ENCODE results near the gene FBXW8. TPM values are rescaled to one million over a fixed set of nuclear protein-coding genes. Genes with fewer than 3 reads are reported as not detected.
A peak's percentile ranks its signal among the peaks of the same experiment; 100 is the strongest.

Gene FBXW8
- total and polyA plus RNA-seq, 2 donors: 8.6 to 15.6 TPM

DNA sequence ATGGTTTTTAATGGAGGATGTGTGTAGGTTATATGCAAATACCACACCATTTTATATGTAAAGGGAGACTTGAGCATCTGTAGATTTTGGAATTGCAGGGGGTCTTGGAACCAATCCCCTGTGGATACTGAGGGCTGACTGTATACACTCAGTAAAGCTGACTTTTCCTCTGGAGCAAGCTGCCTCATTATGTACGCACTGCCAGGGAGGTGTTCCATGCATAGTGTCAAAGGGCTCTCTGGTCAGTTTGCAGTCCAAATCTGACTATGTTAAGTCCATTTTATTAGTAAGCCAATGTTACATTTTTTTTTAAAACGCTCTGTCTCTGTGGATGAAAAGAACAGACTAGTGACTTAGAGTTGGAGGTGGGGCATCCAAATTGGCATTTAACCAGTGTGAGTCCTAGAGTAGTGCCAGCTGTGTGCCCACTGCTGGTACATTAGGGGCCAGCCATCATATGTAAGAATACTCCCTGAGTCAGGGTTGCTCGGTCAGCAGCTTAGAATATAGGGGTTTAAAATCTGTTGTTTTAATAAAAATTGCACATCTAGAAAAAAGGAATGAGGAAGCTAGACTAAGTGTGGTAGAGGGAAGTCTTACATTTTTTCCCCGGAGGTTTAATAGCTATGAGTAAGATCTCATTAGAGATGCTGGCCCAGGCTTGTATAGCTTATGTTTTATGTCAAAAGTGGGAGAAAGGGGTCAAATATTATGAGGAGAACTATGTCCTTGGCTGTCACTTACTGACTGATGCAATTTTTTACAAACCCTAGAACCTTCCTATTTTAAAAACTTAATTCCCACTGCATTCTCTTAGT is 101.4 kb downstream of the FBXW8 start:
- Histone ChIP-seq H3K4me1 (ENCODE audit: insufficient read depth) (no peaks in the 10 kb centered on the region), H3K36me3 (ENCODE audit: insufficient read depth) (no peaks in the 10 kb centered on the region), H3K27ac (ENCODE audit: low read depth) (no peak overlapping the region), H3K4me3 (ENCODE audit: low read depth, low read length) (no peak overlapping the region)
- no peak for DNase-seq (ENCODE audit: extremely low spot score)
- WGBS: 70% methylated on average over 4 of the region's 4 CpGs

DNA sequence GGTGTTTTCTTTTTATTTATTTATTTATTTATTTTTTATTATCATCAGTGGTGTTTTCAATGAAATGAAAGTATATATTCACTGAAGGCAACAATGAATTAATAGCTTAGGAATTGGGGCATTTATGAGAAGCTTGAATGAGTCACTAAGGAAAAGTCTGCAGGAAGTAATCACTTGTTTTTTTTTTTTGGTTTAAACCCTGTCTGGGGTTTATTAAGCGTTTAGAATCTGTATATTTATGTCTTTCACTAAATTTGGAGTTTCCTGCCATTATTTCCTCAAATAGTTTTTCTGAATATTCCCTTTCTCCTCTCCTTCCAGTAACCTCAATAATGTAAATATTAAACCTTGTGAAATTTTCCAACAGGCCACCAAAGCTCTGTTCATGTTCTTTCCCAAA is 103.0 kb downstream of the FBXW8 start:
- Histone ChIP-seq H3K4me1 (ENCODE audit: insufficient read depth) (peaks cover 1% of the 10 kb centered on the region), H3K4me3 (ENCODE audit: low read depth, low read length) (no peak overlapping the region), H3K27ac (ENCODE audit: low read depth) (no peak overlapping the region), H3K36me3 (ENCODE audit: insufficient read depth) (no peaks in the 10 kb centered on the region)
- WGBS: 80% methylated on average over 1 of the region's 1 CpG
- DNase-seq (ENCODE audit: extremely low spot score): no peak

DNA sequence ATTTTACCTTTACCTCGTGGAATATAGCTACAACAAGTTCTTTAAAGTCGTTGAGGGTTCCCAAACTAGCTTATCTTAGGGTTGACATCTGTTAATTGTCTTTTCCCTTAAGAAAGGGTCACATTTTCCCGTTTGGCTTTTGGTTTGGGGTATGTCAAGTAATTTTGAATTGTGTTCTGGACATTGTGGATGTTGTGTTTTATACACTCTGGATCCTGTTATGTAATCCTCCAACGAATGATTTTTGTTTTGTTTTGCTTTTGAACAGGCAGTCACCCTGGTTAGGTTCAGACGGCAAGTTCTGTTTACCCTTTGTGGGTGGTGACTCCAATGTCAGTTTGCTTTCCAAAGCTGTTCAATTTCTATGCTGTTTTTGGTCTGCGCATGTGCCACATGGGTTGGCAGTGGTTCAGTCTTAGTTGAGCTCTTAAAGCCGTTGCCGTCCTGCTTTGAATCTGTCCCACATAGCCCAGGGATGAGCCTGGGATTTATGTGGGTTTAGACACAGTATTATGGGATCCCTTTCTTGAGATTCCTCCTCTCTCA is 103.7 kb downstream of the FBXW8 start:
- no peak for DNase-seq (ENCODE audit: extremely low spot score)
- peaks cover 1% of the 10 kb centered on the region for H3K4me1 ChIP-seq (ENCODE audit: insufficient read depth)
- H3K27ac ChIP-seq (ENCODE audit: low read depth): no peak overlapping the region
- H3K36me3 ChIP-seq (ENCODE audit: insufficient read depth): no peaks in the 10 kb centered on the region
- H3K4me3 ChIP-seq (ENCODE audit: low read depth, low read length): no peak overlapping the region
- 87% methylated on average over 8 of the region's 8 CpGs for WGBS

DNA sequence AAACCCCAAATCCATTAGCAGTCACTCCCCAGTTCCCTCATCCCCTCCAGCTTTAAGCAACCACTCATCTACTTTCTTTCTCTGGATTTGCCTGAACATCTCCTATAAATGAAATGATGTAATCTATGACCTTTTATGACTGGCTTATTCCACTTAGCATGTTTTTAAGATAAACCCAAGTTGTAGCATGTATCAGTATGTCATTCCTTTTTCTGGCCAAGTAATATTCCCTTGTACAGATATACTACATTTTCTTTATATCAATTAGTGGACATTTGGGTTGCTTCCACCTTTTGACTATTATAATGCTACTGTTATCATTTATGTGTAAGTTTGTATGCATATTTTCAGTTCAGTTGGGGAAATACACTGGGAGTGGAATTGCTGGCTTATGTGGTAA is 105.1 kb downstream of the FBXW8 start:
- peaks cover 1% of the 10 kb centered on the region for H3K4me1 ChIP-seq (ENCODE audit: insufficient read depth)
- DNase-seq (ENCODE audit: extremely low spot score): no peak
- H3K27ac ChIP-seq (ENCODE audit: low read depth): no peak overlapping the region
- H3K4me3 ChIP-seq (ENCODE audit: low read depth, low read length): no peak overlapping the region
- no peaks in the 10 kb centered on the region for H3K36me3 ChIP-seq (ENCODE audit: insufficient read depth)

DNA sequence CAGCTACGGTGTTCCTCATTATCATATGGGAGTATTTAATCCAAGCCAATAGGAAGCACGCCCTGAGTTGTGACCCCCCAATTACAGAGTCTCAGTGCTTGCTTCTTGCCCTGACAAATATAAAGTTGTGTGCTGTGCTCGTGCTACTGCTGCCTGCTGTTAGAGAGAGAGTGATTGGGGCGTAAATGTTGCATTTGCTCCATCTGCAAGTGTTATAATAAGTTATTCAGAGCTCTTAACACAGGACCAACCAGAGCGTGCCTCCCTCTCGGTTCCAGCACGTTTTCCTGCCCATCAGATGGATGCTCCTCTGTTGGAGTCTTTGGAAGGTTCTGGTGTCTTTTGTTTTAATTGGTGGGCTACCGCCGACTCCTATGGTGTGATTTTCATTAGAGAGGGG is 107.1 kb downstream of the FBXW8 start:
- Histone ChIP-seq H3K27ac (ENCODE audit: low read depth) (no peak overlapping the region), H3K4me3 (ENCODE audit: low read depth, low read length) (no peak overlapping the region), H3K36me3 (ENCODE audit: insufficient read depth) (no peaks in the 10 kb centered on the region), H3K4me1 (ENCODE audit: insufficient read depth) (peaks cover 1% of the 10 kb centered on the region)
- 88% methylated on average over 9 of the region's 9 CpGs for WGBS
- no peak for DNase-seq (ENCODE audit: extremely low spot score)

DNA sequence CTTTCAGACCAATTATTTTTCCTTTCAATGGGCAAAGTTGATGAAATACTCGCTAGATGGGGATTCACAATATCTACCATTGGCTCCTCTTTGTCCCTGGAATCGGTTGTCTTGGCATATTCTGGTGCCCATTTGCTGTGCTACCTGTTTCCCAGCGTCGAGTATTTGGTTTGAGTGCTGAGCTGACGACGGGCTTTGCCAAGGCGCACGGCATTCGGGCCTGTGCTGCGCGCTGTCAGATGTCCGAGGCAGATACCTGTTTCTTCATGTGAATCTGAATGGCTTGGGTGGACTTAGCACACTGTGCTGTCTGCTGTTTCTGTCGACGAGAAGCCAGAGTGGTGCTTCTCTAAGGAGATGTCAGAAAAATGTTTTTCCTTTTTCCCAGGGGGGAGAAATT is 107.5 kb downstream of the FBXW8 start:
- 92% methylated on average over 14 of the region's 14 CpGs for WGBS
- Histone ChIP-seq H3K27ac (ENCODE audit: low read depth) (no peak overlapping the region), H3K4me3 (ENCODE audit: low read depth, low read length) (no peak overlapping the region), H3K4me1 (ENCODE audit: insufficient read depth) (peaks cover 1% of the 10 kb centered on the region), H3K36me3 (ENCODE audit: insufficient read depth) (no peaks in the 10 kb centered on the region)
- DNase-seq (ENCODE audit: extremely low spot score): no peak

DNA sequence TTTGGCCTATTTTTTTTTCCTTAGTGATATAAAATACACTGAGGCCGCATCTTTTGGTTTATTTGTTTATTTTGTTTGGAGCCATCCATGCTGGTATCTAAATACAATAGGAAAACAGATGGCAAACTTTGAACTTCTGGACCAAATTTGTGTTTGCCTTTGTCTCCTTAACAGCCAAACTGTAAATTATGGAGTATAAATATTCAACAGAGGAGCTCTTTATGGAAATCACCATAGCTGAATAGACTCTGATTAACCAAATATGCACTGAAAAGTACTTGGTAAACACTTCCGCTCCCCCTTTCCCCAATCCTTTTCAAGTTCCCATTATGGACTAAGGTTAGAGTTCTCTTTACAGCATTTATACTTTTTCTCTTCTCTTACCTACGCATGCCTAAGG is 107.9 kb downstream of the FBXW8 start:
- 84% methylated on average over 3 of the region's 3 CpGs for WGBS

DNA sequence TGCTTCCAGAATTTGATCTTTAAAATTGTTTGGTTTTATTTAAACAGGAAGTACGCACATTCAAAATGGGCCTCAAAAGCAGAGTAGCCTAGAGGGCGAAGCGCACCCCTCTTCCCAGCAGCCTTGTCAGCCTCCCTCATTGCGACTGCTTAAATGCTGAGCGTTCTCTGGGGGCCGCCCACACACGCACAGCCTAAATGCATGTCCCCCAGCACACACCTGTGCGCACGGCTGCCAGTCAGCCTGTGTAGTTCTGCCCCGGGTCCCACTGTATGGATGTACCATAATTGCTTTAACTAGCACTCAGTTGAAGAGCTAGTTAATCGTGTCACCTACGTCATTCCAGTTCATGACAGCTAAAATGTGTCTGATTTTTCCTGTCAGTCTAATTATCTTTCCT is 109.1 kb downstream of the FBXW8 start:
- Histone ChIP-seq H3K4me1 (ENCODE audit: insufficient read depth) (peaks cover 1% of the 10 kb centered on the region), H3K27ac (ENCODE audit: low read depth) (no peak overlapping the region), H3K4me3 (ENCODE audit: low read depth, low read length) (no peak overlapping the region), H3K36me3 (ENCODE audit: insufficient read depth) (no peaks in the 10 kb centered on the region)
- WGBS: 95% methylated on average over 12 of the region's 12 CpGs
- DNase-seq (ENCODE audit: extremely low spot score): no peak

More for the DNA sequence above, 107.9 kb downstream of the FBXW8 start:
- peaks cover 1% of the 10 kb centered on the region for H3K4me1 ChIP-seq (ENCODE audit: insufficient read depth)
- DNase-seq (ENCODE audit: extremely low spot score): no peak
- H3K27ac ChIP-seq (ENCODE audit: low read depth): no peak overlapping the region
- no peak overlapping the region for H3K4me3 ChIP-seq (ENCODE audit: low read depth, low read length)
- H3K36me3 ChIP-seq (ENCODE audit: insufficient read depth): no peaks in the 10 kb centered on the region

DNA sequence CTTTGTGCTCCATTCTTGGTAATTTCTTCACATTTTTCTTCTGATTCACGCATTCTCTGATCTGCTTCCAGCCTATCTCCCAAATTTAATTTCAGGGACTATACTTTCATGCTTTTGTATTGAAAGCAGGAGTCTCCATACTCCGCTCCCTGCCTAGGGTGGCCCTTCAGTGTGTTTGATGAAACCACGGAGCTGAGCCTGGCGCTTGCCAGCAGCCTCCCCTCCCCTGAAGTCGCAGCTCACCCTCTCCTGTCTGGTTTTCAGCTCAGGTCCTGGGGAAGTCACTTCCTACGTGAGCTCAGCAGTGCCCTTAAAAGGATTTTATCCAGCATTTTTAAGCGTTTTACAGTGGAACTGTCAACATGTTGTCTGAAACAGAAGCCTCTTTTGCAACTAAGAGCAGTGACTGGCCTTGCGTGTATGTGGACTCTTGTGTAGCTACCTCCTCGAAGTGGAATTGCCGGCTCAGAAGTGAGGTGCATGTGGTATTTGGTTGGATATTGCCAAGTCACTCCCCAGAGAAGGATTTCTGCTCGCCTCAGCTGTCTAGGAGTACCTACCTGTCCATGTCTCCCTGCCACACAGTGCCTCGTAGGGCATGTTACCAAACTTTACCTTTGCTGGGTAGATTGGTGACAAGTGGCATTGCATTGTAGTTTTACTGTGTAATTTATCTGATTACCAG is 109.9 kb downstream of the FBXW8 start:
- Histone ChIP-seq H3K4me3 (ENCODE audit: low read depth, low read length) (no peak overlapping the region), H3K36me3 (ENCODE audit: insufficient read depth) (no peaks in the 10 kb centered on the region), H3K27ac (ENCODE audit: low read depth) (no peak overlapping the region), H3K4me1 (ENCODE audit: insufficient read depth) (peaks cover 1% of the 10 kb centered on the region)
- no peak for DNase-seq (ENCODE audit: extremely low spot score)
- 76% methylated on average over 12 of the region's 12 CpGs for WGBS

DNA sequence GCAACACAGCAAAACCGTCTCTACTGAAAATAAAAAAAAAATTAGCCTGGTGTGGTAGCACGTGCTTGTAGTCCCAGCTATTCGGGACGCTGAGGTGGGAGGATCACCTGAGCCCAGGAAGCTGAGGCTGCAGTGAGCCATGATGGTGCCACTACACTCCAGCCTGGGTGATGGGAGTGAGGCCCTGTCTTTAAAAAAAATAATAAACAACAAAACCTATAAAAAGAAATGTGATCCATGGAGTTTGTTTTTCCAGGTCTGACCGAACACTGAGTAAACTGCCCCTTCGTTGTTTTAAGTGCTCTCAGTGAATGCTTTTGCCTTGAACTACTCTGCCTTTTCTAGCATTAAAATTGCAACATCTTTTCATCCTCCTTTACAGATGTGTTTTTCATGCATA is 111.7 kb downstream of the FBXW8 start:
- H3K27ac ChIP-seq (ENCODE audit: low read depth): no peak overlapping the region
- DNase-seq (ENCODE audit: extremely low spot score): no peak
- no peak overlapping the region for H3K4me3 ChIP-seq (ENCODE audit: low read depth, low read length)
- H3K36me3 ChIP-seq (ENCODE audit: insufficient read depth): no peaks in the 10 kb centered on the region
- peaks cover 1% of the 10 kb centered on the region for H3K4me1 ChIP-seq (ENCODE audit: insufficient read depth)
- WGBS: 81% methylated on average over 6 of the region's 6 CpGs

DNA sequence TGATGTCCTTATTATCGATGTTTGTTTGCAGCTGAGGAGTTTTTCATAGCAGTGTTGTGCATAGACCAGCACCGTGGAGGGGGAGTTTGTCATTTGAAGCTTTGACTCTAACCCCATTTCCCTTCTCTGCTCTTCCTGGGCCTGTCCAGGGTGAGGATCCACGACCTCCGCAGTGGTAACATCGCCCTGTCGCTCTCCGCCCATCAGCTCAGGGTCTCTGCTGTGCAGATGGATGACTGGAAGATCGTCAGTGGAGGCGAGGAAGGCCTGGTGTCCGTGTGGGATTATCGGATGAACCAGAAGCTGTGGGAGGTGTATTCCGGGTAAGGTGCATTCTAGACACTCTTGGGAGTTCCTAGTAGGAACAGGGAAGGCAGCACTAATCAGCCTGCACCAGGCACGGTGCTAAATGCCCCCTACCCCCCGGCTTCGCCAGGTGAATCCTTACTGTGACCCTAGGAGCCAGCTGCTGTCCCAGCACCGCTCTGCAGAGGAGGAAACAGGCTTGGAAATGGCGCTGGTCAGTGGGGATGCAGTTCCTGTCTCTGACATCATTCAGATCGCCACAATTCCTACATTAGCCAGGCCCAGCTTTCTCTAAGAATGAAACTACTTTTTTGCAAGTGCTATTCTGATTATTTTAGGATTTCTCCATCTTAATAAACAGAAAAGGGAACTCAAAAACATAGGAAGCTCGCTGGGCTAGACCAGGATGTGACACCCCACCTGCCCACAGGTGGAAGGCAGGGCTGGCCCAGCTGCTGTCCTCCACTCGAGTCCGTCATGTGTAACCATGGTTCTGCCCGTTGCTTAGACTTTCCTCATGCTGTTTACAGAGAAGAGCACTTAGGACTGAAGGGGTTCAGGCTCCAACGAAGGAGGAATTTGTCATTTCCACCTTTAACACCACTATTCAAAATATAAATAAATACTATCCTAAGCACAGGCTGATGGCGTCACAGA is 113.5 kb downstream of the FBXW8 start:
- no peak for DNase-seq (ENCODE audit: extremely low spot score)
- WGBS: 90% methylated on average over 24 of the region's 24 CpGs
- H3K36me3 ChIP-seq (ENCODE audit: insufficient read depth): no peaks in the 10 kb centered on the region
- H3K4me1 ChIP-seq (ENCODE audit: insufficient read depth): no peaks in the 10 kb centered on the region
- no peak overlapping the region for H3K27ac ChIP-seq (ENCODE audit: low read depth)
- no peak overlapping the region for H3K4me3 ChIP-seq (ENCODE audit: low read depth, low read length)

DNA sequence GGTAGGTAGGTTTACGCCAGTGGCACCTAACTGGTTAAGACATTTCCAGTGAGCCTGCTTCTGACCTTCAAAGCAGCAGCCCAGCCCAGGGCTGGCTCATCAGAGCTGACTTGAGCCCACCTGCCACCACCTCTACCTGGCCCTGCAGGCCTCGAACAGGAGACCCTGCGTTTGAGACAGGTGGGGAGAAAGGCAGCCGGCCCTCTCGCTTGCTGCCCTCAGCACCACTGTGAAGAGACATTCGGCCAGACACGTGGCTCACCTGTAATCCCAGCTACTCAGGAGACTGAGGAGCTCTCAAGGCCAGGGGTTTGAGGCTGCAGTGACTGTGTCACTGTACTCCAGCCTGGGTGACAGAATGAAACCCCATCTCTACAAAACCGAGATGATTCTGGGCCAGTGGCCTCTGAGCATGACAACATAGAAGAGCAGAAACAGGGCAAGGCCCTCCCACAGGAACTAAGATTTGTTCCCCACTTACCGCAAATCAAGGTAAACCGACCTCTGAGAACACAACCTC is 114.3 kb downstream of the FBXW8 start:
- no peaks in the 10 kb centered on the region for H3K36me3 ChIP-seq (ENCODE audit: insufficient read depth)
- H3K4me1 ChIP-seq (ENCODE audit: insufficient read depth): no peaks in the 10 kb centered on the region
- WGBS: 90% methylated on average over 10 of the region's 10 CpGs
- no peak overlapping the region for H3K27ac ChIP-seq (ENCODE audit: low read depth)
- no peak for DNase-seq (ENCODE audit: extremely low spot score)
- no peak overlapping the region for H3K4me3 ChIP-seq (ENCODE audit: low read depth, low read length)

DNA sequence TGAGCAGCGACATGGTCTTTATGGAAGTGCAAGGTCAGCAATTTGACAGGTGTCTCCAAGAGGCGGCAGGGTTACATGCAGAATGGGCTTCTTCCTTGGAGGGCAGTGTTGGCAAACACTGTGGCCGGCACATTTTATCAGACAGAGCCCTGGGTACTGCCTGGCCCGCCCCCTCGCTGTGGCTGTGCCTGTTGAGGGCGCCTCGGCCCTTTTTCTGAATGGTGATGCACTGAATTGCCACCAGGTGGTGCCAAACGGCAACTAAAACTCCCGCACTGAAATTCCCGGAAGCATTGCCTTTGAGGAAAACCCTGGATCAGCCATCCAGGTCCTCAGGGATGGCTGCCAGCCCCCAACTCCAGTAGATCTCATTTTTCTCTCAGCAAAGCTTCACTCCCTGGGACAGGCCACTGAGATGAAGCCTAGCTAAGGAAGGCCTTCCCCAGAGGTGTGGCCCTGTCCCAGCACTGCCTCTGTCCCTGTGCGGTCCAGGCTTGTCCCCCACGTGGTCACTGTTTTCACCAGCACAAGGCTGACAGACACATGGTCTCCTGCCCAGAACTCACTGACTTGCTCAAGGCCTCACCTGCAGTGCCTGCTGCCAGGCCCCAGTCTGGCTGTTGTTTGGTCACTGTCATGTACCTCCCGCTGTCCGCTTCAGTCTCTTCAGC is 114.9 kb downstream of the FBXW8 start:
- Histone ChIP-seq H3K27ac (ENCODE audit: low read depth) (no peak overlapping the region), H3K4me1 (ENCODE audit: insufficient read depth) (no peaks in the 10 kb centered on the region), H3K36me3 (ENCODE audit: insufficient read depth) (no peaks in the 10 kb centered on the region), H3K4me3 (ENCODE audit: low read depth, low read length) (no peak overlapping the region)
- peak; percentile 50 for DNase-seq (ENCODE audit: extremely low spot score)
- WGBS: 34% methylated on average over 14 of the region's 14 CpGs
